Measurements from ENCODE around the gene SMARCD3.

SMARCD3 gene

GRCh38 chr7:151243408-151244195 is 4.9 kb downstream of the SMARCD3 start:
- peak overlapping the region; percentile 26; the same call in 1 of the 2 replicates for H3K4me2 ChIP-seq (ENCODE audit: low read length)
- TF ChIP-seq CTCF (IDR thresholded peaks at IDR 0.05; ENCODE audit: low read length) (no peak), EZH2 (IDR thresholded peaks at IDR 0.05; ENCODE audit: borderline replicate concordance, low read length) (no peak)
- H3K4me3 ChIP-seq (ENCODE audit: low read depth, low read length, poor library complexity, severe bottlenecking) = peak overlapping the region; percentile 9
- no peaks in the 10 kb centered on the region for H3F3A ChIP-seq (ENCODE audit: insufficient read depth, low read length)
- no peaks in the 10 kb centered on the region for H3K79me2 ChIP-seq (ENCODE audit: insufficient read depth, low read length)
- peaks cover 8% of the 10 kb centered on the region for H3K27me3 ChIP-seq (ENCODE audit: insufficient read depth, low read length)
- no peak overlapping the region for H2AFZ ChIP-seq (ENCODE audit: low read length)
- H3K4me1 ChIP-seq (ENCODE audit: insufficient read depth, low read length, severe bottlenecking) = peaks cover 35% of the 10 kb centered on the region
- no peaks in the 10 kb centered on the region for H3K9me3 ChIP-seq (ENCODE audit: low read length)
- no peaks in the 10 kb centered on the region for H4K20me1 ChIP-seq (ENCODE audit: insufficient read depth, low read length)
- H3K9ac ChIP-seq (ENCODE audit: low read length) = no peak overlapping the region; the same call in 1 of the 2 replicates
- peaks cover 10% of the 10 kb centered on the region for H3K36me3 ChIP-seq (ENCODE audit: insufficient read depth, low read length)
- no peaks in the 10 kb centered on the region for H3K9me2 ChIP-seq (ENCODE audit: low read depth, low read length)
- no peak overlapping the region for H3K27ac ChIP-seq (ENCODE audit: low read depth, low read length, poor library complexity, severe bottlenecking)

DNA sequence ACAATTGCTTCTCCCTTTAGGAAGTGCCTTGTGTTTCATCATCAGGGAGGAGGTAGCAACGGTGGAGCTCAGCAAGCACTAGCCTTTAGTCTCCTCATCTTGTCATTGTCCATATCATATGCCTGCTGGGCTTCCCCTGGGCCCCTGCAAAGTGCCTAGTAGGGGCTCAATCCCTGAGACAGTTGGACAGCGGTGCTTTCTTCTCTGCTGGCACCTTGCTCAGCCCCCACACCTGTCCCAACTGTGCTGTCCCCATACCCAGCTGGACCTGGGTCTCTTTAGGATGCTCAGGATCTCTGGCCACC is 5.5 kb downstream of the SMARCD3 start:
- peak overlapping the region; percentile 9 for H3K4me3 ChIP-seq (ENCODE audit: low read depth, low read length, poor library complexity, severe bottlenecking)
- H3K79me2 ChIP-seq (ENCODE audit: insufficient read depth, low read length) = no peaks in the 10 kb centered on the region
- H3K4me2 ChIP-seq (ENCODE audit: low read length) = peak overlapping the region; percentile 26; the same call in 1 of the 2 replicates
- peaks cover 31% of the 10 kb centered on the region for H3K4me1 ChIP-seq (ENCODE audit: insufficient read depth, low read length, severe bottlenecking)
- no peaks in the 10 kb centered on the region for H3F3A ChIP-seq (ENCODE audit: insufficient read depth, low read length)
- H3K36me3 ChIP-seq (ENCODE audit: insufficient read depth, low read length) = peaks cover 16% of the 10 kb centered on the region
- H3K27me3 ChIP-seq (ENCODE audit: insufficient read depth, low read length) = peaks cover 8% of the 10 kb centered on the region
- no peak overlapping the region for H3K27ac ChIP-seq (ENCODE audit: low read depth, low read length, poor library complexity, severe bottlenecking)
- H3K9ac ChIP-seq (ENCODE audit: low read length) = no peak overlapping the region; the same call in 1 of the 2 replicates
- no peaks in the 10 kb centered on the region for H4K20me1 ChIP-seq (ENCODE audit: insufficient read depth, low read length)
- no peak for TF ChIP-seq EZH2 (IDR thresholded peaks at IDR 0.05; ENCODE audit: borderline replicate concordance, low read length)
- no peak for TF ChIP-seq CTCF (IDR thresholded peaks at IDR 0.05; ENCODE audit: low read length)
- no peak overlapping the region for H2AFZ ChIP-seq (ENCODE audit: low read length)
- H3K9me2 ChIP-seq (ENCODE audit: low read depth, low read length) = no peaks in the 10 kb centered on the region
- H3K9me3 ChIP-seq (ENCODE audit: low read length) = no peaks in the 10 kb centered on the region

GRCh38 chr7:151242159-151243044 is 6.1 kb downstream of the SMARCD3 start:
- Histone ChIP-seq H3K27ac (ENCODE audit: low read depth, low read length, poor library complexity, severe bottlenecking) (no peak overlapping the region), H3K4me2 (ENCODE audit: low read length) (no peak overlapping the region), H2AFZ (ENCODE audit: low read length) (no peak overlapping the region), H3K36me3 (ENCODE audit: insufficient read depth, low read length) (peaks cover 22% of the 10 kb centered on the region), H3K4me3 (ENCODE audit: low read depth, low read length, poor library complexity, severe bottlenecking) (no peak overlapping the region), H3F3A (ENCODE audit: insufficient read depth, low read length) (no peaks in the 10 kb centered on the region), H3K9ac (ENCODE audit: low read length) (no peak overlapping the region), H3K4me1 (ENCODE audit: insufficient read depth, low read length, severe bottlenecking) (peaks cover 31% of the 10 kb centered on the region), H3K27me3 (ENCODE audit: insufficient read depth, low read length) (peaks cover 8% of the 10 kb centered on the region), H3K9me3 (ENCODE audit: low read length) (no peaks in the 10 kb centered on the region), H4K20me1 (ENCODE audit: insufficient read depth, low read length) (no peaks in the 10 kb centered on the region), H3K79me2 (ENCODE audit: insufficient read depth, low read length) (no peaks in the 10 kb centered on the region), H3K9me2 (ENCODE audit: low read depth, low read length) (no peaks in the 10 kb centered on the region)
- no peak for TF ChIP-seq CTCF (IDR thresholded peaks at IDR 0.05; ENCODE audit: low read length)
- no peak for TF ChIP-seq EZH2 (IDR thresholded peaks at IDR 0.05; ENCODE audit: borderline replicate concordance, low read length)
